ENCODE results near the gene FBXO10.

DNA sequence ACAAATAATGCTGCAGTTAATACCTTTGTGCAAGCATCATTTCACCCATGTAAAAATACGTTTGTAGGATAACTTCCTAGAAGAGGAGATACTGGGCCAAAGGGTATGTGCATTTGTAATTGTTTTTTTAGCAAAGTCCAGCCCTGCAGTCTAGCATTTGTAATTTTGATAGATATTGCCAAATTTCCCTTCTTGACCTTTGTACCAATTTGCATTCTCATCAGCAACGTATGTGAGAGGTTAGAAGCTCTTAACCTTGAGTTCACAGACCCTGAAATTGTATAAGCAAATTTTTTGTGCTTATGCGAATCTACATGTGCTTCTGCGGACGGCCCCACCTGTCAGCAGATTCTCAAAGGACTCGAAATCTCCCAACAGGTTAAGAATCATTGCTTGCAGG, 34.8 kb upstream of the FBXO10 start:
- no peak for TF ChIP-seq EZH2 (IDR thresholded peaks at IDR 0.05; ENCODE audit: low read length, missing control alignments)
- TF ChIP-seq, protein P1, sequence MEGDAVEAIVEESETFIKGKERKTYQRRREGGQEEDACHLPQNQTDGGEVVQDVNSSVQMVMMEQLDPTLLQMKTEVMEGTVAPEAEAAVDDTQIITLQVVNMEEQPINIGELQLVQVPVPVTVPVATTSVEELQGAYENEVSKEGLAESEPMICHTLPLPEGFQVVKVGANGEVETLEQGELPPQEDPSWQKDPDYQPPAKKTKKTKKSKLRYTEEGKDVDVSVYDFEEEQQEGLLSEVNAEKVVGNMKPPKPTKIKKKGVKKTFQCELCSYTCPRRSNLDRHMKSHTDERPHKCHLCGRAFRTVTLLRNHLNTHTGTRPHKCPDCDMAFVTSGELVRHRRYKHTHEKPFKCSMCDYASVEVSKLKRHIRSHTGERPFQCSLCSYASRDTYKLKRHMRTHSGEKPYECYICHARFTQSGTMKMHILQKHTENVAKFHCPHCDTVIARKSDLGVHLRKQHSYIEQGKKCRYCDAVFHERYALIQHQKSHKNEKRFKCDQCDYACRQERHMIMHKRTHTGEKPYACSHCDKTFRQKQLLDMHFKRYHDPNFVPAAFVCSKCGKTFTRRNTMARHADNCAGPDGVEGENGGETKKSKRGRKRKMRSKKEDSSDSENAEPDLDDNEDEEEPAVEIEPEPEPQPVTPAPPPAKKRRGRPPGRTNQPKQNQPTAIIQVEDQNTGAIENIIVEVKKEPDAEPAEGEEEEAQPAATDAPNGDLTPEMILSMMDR (conservative IDR thresholded peaks at IDR 0.05 in 1 of 2, IDR thresholded peaks at IDR 0.05 in 1 of 2; ENCODE audit: low read depth in 1 of 2, low read length in 2 of 2), result no peak

Measured in fibroblast of lung (primary cell).